GM11168 (cell line): ENCODE results near the gene PNMT.
"Not testable (repeated sequence)": the region's sequence is repeated elsewhere in the genome, so short reads cannot be mapped to it uniquely, and the experiment has no call there.

Source experiments
- in situ Hi-C: fragments of 300-500 bp; cut with MboI; formaldehyde crosslinking; loops from one replicate; pipeline ENCODE4 v1.12.0; 2022; ENCODE audit warnings: low sequenced_read_pairs; ENCODE audit not compliant: unreplicated experiment

PNMT gene

DNA sequence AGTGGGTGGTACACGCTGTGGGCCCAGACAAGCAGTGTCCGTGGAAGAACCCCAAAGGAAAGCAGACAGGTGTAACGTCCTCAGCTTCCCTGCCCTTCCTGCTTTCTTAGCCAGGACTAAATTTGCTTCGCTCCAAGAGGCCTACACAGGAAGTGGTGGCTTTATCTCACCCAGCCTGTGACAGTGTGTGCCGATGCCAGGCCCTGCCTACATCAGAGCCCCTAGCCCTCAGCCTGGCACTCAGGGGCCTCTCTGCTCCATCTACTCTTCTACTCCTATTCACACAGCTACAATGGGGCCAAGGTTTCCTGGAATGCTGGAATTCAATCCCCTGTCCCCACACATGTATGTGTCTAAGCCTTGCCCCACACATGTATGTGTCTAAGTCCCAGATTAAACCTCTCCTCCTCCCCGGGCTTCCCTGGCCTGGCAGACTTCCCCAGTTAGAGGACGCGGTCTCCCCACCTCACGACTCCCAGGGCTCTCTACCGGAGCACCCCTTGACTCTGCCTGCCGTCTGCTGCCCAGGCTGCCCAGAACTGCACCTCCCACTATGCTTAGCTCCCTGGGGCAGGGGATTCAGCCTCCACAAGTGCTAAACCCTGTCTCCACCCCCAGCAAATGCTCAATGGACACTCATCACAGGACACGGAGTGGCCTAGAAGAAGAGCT is 11.4 kb downstream of the PNMT start:
- in situ Hi-C loops, result no loop called here

DNA sequence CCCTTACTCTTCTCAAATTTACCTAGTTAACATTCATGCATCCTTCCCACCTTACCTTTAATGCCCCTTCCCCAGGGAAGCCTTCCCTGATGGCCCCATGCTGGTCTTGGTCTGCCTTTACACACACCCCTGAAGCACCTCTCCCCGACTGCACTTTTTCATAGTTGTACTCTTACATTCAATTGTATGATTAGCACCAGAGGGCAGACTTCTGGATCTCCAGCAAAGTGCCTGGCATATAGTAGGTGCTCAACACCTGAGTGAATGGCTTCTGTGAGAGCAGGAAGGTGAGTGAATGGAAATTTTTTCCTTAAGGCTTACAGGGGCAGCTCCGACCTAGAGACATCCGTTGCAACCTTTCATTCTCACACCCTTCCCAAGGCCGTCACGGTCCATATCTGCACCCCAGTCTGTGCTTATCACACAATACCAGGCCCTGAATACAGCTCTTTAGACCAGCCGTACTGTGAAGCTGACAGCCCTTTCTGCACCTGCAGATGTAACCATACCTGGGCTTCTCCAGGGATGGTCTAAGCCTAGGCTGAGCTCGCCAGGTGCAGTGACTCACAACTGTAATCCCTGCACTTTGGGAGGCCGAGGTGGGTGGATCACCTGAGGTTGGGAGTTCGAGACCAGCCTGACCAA is 15.2 kb downstream of the PNMT start:
- in situ Hi-C loops, result no loop called here

DNA sequence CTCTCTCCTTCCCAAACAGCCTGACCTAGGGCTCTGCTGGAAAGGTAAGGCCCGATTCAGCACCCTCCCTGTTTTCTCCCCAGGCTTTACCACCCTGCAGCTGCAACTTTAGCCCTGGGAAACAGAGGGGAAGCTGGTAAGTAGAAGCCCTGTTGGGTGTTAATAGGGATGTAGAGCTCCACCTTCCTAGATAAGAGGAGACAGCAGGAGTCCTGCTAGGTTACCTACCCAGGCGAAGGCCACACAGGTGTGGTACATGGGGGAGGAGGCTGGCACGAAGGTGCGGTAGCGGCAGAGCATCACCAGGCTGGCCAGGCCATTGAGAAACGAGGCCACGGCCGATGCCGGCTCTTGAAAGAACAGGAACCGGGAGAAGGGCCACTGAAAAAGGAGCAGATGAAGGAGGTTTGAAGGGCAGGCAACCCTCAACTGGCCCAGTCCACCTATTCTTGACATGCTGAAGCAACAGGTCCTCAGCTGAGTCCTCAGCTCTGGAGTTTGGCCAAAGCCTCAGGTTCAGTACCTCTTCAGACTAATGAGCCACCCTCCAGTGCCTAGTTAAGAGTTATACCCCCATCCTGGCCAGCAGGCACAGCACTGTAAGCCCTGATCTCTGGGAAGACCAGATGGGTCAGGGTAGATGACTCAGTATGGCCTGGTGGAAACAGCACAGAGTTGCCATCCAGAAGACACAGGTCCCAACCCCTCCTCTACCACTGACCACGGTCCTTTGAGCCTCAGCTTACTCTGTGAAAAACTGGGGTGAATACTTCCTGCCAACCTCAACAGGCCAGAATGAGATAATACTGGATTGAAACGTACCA is 16.3 kb downstream of the PNMT start:
- in situ Hi-C loops, result no loop called here

DNA sequence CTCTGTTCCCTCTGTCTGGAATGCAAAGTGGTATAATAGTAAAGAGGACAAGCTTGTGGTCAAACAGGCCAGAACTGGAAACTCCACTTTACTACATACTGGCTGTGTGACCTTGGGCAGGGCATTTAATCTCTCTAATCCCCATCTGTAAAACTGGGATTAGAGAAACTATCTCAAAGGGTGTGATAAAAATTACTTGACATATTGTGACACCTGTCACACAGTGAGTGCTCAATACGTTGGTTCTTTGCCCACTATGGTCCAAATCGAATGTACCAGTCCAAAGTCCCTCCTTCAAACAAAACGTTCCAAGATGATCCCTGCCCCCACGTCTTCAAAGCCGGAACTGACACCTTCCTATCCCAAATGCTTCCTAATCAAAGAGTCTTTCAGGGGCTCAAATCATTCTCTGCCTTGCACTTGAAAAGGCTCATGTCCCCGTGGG is 18.9 kb downstream of the PNMT start:
- in situ Hi-C loops, result no loop called here

DNA sequence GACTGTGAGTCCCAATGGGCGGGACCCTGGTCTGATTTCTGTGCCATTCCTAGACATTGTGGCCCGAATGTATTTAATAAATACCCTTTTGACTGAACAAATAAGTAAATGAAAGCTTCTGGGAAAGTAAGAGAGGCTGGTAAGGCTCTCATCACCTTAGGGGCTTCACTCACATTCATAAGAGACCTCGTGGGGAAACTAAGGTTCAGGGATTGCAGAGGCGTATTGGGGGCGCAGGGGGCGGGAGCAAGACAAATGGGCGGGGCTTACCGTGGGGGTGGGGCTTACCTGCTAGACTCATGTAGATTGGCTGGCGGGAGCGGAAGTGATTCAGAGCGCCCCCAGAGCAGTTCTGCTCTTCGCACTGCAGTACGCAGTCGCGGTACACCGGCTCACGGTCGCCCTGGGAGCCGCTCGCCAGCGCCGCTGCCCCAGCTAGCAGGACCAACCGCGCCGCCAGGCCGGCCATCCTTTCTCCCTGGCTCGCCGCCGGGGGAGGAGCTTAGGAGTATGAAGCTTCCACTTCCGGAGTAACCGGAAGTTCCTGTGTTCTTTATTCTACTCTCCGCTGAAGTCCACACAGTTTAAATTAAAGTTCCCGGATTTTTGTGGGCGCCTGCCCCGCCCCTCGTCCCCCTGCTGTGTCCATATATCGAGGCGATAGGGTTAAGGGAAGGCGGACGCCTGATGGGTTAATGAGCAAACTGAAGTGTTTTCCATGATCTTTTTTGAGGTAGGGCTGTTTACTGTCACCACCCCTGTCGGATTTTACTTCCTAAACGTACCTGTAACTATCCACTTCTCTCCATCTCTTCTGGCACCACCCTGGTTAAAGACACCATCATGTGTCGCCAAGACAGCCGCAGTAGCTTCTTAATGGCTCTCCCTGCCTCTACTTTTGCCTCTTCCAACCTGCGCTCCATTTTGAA is 19.6 kb downstream of the PNMT start, which contains the start of gene PGAP3:
Gene PGAP3, minus strand, starts transcription at position 512 of the 929 bp plus-strand sequence. Its CDS starts 43 bp downstream, at position 469.
- in situ Hi-C loops, result no loop called here

DNA sequence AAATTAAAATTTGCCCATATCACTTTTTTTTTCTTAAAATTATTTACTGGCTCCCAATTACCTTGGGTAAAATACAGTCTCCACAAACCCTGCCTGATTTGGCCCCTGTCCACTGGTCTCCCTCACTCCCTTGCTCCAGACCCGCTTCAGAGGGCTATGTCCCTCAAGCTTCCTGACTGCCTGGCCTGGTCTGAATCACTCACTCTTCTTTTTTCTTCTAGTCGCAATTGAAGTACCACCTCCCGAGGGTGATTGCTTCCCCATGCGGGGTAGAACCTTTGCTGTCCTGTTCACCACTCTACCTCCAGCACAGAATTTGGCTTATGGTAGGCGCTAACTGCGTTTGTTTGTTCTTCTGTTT is 20.2 kb downstream of the PNMT start:
- in situ Hi-C loops, result no loop called here

DNA sequence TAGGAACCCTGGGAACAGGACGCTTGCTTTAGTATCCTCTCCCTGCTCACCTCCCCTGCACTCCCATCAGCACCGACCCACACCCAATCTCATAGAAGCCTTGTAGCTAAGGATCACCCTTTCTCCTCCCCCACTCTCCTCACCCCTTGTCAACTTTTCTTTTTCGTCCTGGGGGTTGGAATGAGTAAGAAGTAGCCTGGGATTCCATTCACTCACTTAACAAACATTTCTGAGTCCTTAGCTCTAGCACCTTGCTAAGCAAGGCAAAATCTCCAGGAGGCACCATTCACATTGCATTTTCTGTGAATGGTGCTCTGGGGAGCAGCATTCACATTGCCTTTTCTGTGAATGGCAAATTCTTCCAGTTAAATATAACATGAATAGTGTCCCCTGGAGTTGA is 20.7 kb downstream of the PNMT start:
- in situ Hi-C loops, result no loop called here

DNA sequence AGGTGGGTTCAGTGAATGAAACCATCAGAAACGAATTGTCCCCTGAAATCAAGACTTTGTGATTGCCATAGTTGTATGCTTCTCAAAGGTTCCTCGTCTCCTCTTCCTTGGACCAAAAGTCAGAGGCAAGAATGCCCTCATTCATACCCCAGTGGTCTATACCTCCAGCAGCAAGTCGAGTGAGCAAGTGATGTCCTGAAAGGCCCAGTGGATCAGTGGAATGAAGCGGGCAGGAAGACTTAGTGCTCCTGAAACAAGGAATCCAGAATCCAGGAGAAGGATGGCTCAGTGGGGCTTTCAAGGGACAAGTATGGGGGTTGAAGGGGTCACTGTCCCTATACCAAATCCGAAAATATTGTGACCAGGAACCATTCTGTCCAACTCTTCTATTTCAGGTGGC is 26.3 kb downstream of the PNMT start:
- in situ Hi-C loops, result no loop called here

DNA sequence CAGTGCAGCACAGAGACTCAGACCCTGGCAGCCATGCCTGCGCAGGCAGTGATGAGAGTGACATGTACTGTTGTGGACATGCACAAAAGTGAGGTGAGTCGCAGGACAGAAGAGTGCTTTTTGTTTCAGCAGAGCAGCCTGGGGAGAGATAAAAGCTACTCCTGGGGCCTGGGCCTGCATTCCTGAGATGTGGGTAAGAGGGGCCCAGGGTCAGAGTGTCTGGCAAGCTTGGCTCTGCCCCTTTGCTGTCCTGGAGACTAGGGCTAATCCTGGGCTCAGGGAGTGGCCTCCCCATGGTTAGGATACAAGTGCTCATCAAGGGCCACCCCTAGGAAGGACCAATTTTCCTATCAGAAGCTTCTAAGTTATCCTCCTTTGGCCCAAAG is 26.8 kb downstream of the PNMT start:
- in situ Hi-C loops, result no loop called here

DNA sequence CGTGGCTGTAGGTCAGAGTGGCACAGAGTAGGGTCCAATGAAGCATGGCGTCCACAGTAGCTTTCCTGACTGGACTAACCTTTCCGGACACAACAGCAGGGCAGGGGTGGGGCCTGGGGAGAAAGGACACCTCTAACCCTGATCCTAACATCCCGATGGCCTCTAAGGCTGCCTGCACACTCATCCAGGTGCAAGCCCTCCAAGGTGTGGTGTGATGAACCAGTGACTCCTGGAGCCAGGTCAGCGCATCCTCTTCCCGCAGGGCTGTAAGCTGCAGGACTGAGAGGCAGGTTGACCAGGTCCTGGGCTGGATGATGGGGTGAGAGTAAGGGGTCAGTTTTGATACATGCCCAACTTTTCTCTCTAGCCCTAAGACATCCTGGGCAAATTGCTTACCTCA is 28.5 kb downstream of the PNMT start:
- in situ Hi-C loops, result no loop called here

DNA sequence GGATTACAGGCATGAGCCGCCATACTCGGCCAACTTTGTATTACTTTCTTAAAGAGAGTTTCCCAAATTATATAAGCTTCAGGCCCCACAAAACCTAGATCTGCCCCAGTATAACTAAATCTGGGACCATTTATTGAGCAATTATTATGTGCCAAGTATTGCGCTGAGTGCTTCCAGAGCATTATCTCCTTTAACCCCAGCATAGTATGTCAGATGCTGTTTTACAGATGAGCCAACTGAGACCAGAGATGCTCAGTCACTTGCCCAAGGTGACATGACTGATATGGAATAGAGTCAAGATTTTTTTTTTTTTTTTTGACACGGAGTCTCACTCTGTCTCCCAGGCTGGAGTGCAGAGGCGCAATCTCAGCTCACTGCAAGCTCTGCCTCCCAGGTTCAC is 29.7 kb downstream of the PNMT start:
- in situ Hi-C loops, result no loop called here

DNA sequence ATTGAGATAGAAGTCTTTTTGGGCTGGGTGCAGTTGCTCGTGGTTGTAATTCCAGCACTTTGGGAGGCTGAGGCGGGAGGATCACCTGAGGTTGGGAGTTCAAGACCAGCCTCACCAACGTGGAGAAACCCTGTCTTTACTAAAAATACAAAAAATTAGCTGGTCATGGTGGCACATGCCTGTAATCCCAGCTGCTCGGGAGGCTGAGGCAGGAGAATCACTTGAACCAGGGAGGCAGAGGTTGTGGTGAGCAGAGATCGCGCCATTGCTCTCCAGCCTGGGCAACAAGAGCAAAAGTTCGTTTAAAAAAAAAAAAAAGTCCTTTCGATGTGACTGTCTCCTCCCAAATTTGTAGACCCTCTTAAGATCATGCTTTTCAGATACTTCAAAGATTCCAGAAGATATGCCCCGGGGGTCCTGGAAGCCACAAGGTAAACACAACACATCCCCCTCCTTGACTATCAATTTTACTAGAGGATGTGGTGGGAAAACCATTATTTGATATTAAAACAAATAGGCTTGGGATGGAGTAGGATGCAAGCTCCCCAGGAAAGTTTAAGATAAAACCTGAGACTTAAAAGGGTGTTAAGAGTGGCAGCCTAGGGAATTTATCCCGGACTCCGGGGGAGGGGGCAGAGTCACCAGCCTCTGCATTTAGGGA is 31.0 kb downstream of the PNMT start:
- in situ Hi-C loops, result not testable (repeated sequence)

DNA sequence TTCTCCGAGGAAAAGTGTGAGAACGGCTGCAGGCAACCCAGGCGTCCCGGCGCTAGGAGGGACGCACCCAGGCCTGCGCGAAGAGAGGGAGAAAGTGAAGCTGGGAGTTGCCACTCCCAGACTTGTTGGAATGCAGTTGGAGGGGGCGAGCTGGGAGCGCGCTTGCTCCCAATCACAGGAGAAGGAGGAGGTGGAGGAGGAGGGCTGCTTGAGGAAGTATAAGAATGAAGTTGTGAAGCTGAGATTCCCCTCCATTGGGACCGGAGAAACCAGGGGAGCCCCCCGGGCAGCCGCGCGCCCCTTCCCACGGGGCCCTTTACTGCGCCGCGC is 31.5 kb downstream of the PNMT start, which contains the start of gene ERBB2:
Gene ERBB2, plus strand, starts transcription at position 247 of the 330 bp plus-strand sequence. CDS start 175 bp downstream, outside the sequence.
- in situ Hi-C loops, result no loop called here

DNA sequence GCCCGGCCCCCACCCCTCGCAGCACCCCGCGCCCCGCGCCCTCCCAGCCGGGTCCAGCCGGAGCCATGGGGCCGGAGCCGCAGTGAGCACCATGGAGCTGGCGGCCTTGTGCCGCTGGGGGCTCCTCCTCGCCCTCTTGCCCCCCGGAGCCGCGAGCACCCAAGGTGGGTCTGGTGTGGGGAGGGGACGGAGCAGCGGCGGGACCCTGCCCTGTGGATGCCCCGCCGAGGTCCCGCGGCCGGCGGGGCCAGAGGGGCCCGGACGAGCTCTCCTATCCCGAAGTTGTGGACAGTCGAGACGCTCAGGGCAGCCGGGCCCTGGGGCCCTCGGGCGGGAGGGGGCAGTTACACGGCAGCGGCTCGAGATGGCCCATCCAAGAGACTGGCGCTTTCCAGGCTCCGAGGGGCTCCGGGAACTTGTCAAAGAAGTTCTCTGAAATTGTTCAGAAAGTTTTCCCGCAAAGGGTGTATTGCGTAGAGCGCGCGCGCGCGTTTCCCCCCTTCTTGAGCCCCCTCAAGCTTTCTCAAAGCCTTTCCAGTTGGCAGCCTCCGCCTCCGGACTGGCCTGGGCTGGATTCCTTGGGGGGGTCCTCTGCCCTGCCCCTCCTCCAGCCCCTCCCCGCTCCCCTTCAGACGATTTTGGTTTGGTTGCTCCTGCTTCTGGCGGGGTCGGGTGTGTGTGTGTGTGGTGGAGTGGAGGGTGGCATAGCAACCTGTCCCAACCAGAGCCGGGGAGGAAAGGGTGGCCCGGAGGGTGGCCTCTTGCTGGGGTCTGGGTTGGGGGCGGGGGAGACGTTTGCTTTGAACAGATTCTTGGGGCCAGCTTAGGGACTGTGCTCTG is 32.1 kb downstream of the PNMT start:
- in situ Hi-C loops, result no loop called here

DNA sequence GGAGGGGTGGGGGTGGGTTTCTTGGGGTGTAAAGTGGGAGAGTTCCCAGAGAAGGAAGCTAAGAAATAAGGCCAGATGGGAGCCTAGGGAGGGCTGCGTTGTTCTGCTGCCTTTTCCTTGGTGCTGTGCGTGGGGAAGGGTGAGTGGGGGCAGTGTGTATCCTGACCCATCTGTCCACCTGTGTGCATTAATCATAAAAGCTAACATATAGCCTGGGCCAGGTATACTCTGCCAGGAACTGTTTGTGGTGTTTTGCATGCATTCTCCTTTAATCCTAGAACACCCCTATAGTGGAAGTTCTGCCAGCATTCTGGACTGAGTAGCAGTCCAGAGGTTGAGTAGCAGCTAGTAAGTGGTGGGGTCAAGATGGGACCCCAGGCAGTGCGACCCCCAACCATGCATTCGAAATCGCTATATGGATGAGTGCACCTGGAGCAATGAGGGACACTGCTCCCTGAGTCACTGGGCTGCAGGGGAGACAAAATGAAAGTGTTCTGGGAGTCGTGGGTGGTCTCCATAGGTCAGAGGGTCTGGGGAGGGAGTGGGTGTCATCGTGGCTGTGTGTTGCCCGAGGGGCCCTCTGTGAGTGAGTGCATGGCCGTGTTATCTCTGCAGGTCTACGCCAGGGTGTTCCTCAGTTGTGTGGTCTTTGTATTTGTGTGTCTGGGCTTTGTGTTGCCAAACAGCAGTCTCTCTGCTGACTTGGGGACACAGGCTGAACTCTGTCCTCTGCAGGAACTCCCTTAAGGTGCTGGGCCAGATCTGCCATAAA is 32.9 kb downstream of the PNMT start:
- in situ Hi-C loops, result no loop called here

DNA sequence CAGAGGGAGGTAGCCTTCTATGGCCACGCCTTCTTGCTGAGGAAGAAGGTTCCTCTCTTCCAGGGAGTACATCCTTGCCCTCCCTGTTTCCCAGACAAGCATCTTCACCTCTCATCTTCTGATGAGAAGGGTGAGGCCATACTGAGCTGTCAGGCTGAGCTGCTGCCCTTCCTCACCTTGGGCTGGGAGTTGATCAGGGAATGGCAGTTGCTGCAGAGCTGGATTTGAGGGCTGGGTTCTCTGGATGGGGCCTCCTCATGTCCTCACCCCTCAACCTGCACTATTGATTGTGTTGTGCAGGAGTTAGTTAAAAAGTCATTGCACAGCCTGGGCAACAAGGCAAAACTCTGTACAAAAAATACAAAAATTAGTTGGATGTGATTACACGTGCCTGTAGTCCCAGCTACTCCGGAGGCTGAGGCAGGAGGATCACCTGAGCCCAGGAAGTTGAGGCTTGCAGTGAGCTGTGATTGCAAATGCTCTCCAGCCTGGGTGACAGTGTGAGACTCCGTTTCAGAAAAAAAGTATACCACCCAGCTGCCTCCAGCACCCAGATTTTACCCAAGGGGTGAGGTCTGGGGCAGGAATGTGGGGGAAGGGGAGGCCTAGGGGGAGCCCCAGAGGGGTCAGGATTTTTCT is 33.6 kb downstream of the PNMT start:
- in situ Hi-C loops, result no loop called here
